ENCODE results near the gene SH2D2A. TPM values are rescaled to one million over a fixed set of nuclear protein-coding genes. Genes with fewer than 3 reads are reported as not detected.

The SH2D2A gene
- total and polyA plus RNA-seq, 2 donors (not counting 3 experiments of a cell fraction or from before 2014, with no cell fraction given), result 0.92 to 1.1 TPM

DNA sequence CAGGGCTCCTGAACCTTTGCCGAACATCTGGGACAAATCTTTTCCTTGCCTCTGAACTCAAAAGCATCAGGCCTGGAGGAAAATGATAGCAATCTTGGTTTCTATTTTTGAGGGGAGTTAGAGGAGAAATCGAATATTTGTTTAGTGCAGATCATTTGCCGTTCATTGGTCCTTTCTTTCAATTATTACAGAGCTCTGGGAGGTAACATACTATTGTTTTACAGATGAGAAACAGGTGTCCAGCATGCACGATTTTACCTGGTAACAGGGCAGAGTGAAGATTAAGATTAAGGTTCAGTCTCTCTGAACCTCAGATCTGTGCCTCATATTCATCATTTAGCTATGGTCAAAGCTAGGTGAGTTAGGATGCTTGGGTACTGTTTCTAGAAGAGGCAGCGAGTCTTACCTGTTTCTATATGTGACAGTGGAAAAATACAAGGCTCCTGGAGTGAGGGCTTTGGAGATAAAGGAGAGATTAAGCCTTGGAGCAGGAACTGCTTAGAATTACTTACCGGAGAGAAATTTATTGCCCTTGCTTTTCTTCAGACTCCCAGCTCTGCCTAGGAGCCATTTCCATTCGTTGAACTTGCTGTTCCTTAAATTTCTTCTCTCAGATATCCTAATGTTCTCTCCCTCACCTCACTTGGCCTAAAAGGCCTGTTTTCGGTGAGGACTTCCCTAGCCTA, 47.9 kb downstream of the SH2D2A start:
- DNase-seq (ENCODE audit: low read depth, low spot score) (no peak), FAIRE-seq (no peak)
- Histone ChIP-seq H3K4me1 (ENCODE audit: control insufficient read depth, extremely low read depth, insufficient read depth, low read length) (peaks cover 18% of the 10 kb centered on the region), H3K79me2 (ENCODE audit: control insufficient read depth, insufficient read depth, low read length) (peaks cover 61% of the 10 kb centered on the region), H3K27me3 (ENCODE audit: control insufficient read depth in 2 of 2, insufficient read depth in 2 of 2, low read length in 2 of 2) (no peaks in the 10 kb centered on the region), H3K9me3 (replicated peaks; ENCODE audit: control insufficient read depth, insufficient read depth, low read length) (no peaks in the 10 kb centered on the region), H3K36me3 (ENCODE audit: control insufficient read depth in 2 of 2, extremely low read depth in 1 of 2, insufficient read depth in 2 of 2, low read length in 2 of 2) (peaks cover 7 to 8% of the 10 kb centered on the region in 2 experiments), H2AFZ (ENCODE audit: low read depth, low read length) (no peak overlapping the region), H3K4me2 (ENCODE audit: insufficient read depth, low read length) (peak overlapping the region; percentile 76), H3K9me1 (replicated peaks; ENCODE audit: control insufficient read depth, extremely low read depth, insufficient read depth, low read length) (no peaks in the 10 kb centered on the region), H3K27ac (ENCODE audit: insufficient read depth, low read depth, low read length) (no peak overlapping the region), H3K9ac (replicated peaks; ENCODE audit: extremely low read depth, insufficient read depth, low read length) (peak overlapping the region; percentile 93), H4K20me1 (replicated peaks; ENCODE audit: control insufficient read depth, extremely low read depth, insufficient read depth, low read length) (peaks cover 7% of the 10 kb centered on the region), H3K4me3 (replicated peaks in 1 of 3; ENCODE audit: insufficient read depth in 1 of 3, low read depth in 1 of 3, low read length in 3 of 3) (peak overlapping the region; percentile 65 to 91 (median 68))
- BruUV-seq (replicated peaks), result no TSS peak
- intact Hi-C loops (cut with micrococcal nuclease) (no loop called here), dilution Hi-C loops (cut with MboI; ENCODE audit: extremely low pct_ligation_motif_present, low sequenced_read_pairs) (no loop called here)
- CTCF ChIA-PET, result interaction anchor here (0.7 to 4.2 kb wide), 6 partner anchors 17 to 91 kb away, joined by 3 to 52 read pairs (median 16); partner anchors contain the start of genes HDGF, ISG20L2, METTL25B and MRPL24
- TF ChIP-seq MAX (IDR thresholded peaks at IDR 0.05; ENCODE audit: insufficient read depth, insufficient read length) (no peak), EZH2 (IDR thresholded peaks at IDR 0.05; ENCODE audit: borderline replicate concordance, low read depth, low read length, severe bottlenecking) (no peak), MYC (IDR thresholded peaks at IDR 0.05; ENCODE audit: low read depth, low read length) (no peak), FOS (IDR thresholded peaks at IDR 0.05; ENCODE audit: borderline replicate concordance, insufficient read depth, low read length) (no peak), JUN (IDR thresholded peaks at IDR 0.05; ENCODE audit: borderline replicate concordance, insufficient read depth, insufficient read length, low read depth) (no peak), GATA2 (IDR thresholded peaks at IDR 0.05; ENCODE audit: insufficient read depth, insufficient read length, low read depth, low read length) (no peak), POLR2AphosphoS5 (IDR thresholded peaks at IDR 0.05; ENCODE audit: insufficient read depth, low read depth, low read length) (no peak), POLR2A (IDR thresholded peaks at IDR 0.05; ENCODE audit: low read depth, low read length) (no peak)
- TF ChIP-seq, protein P1, sequence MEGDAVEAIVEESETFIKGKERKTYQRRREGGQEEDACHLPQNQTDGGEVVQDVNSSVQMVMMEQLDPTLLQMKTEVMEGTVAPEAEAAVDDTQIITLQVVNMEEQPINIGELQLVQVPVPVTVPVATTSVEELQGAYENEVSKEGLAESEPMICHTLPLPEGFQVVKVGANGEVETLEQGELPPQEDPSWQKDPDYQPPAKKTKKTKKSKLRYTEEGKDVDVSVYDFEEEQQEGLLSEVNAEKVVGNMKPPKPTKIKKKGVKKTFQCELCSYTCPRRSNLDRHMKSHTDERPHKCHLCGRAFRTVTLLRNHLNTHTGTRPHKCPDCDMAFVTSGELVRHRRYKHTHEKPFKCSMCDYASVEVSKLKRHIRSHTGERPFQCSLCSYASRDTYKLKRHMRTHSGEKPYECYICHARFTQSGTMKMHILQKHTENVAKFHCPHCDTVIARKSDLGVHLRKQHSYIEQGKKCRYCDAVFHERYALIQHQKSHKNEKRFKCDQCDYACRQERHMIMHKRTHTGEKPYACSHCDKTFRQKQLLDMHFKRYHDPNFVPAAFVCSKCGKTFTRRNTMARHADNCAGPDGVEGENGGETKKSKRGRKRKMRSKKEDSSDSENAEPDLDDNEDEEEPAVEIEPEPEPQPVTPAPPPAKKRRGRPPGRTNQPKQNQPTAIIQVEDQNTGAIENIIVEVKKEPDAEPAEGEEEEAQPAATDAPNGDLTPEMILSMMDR (IDR thresholded peaks at IDR 0.05; ENCODE audit: extremely low read depth in 1 of 2, insufficient read depth in 1 of 2, low read depth in 1 of 2, low read length in 2 of 2), result no peak
- POLR2A ChIA-PET, result interaction anchor here (3.2 kb wide), 1 partner anchor 17 kb away, joined by 27 read pairs; the partner anchor contains the start of gene HDGF

All from endothelial cell of umbilical vein (primary cell).